ENCODE data around the gene CBX8.

Gene CBX8

DNA sequence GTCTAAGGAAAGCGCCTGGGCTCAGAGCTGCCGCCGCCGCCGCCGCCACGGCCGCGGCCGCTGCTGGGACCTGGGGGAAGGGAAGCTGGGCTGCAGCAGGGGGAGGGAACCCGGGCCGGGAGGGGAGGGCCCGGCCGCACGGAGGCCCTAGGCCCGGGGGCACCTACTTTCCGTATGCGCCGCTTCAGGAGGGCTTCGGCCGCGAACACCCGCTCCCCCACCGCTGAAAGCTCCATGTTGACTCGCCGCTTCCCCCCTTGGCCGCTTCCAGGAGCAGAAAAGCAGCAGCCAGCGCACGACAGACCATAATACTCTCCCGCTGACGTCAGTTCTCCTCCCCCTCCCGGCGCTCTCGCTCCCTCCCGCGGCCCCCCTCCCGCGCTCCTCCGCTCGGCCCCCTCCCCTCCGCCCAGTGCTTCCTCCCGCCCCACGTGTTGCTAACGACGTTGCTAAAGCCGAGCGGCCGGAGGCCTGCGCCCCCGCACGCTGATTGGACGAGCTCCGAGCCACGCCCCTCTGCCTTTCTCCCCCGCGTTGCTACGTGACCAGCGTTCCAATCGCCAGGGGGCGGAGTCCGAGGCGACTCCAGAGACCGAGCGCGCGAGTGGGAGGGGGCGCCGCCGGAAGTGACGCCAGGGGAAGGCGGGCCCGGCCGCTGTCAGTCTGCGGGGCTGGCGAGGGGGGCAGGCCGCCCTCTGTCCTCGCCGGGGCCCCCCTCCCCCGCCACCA is at the start of gene CBX8:
CBX8 (minus strand) TSS at position 315 of the 729 bp plus-strand sequence; CDS start at position 236, 79 bp downstream.
- peak; percentile 98 to 99 for DNase-seq (ENCODE audit: low read depth in 2 of 2)

DNA sequence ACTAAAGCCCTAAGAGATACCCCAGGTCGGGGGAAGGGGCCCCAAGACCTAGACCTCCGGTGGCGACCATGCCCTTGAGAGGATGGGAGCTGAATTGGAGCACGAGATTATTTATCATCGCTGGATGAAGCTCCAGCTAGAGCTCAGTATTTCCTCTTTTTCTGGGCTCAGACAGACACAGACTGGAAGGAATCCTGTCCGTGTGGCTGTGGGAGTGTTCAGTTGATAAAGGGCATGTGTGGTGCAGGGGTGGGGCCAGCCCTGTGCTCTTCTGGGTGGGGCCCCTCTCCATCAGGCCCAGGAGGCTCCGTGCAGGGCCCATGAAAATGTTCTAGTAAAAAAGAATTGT is 48.7 kb upstream of the CBX8 start:
- no peak for DNase-seq (ENCODE audit: low read depth in 2 of 2)

DNA sequence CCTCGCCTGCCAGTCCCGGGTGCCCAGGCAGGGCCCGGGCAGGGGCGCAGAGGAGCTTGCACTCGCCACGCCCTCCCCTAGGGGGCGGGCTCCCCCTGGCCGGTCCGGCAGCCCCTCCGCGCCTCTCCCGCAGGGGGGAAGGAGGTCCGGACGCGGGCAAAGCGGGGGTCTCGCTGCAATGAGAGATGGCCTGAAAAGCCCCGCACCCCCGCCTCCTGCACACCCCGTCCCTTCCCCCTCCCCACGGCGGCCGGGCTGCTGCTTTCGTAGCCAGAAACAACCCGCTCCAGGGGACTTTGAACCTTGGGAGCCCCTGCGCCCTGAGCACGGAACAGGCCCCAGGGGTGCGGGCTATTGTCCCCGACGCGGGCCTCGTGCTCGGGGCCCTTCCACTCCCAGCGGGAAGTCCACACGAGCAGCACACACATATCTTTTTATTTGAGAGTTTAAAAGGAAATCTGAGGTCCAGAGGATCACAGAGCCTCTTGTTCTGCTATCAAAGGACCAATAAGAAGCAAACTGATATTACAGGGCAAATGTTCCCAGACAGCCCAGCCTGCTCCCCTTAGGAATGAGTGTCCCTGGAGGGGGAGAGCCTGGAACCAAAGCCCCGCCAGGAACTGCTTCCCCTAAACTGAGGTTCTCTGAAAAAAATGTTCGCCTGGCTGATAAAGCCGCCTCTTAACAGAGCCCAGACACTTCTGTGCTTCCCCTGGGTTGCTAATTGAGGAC is 48.2 kb upstream of the CBX8 start:
- DNase-seq (ENCODE audit: low read depth in 2 of 2), result peak in 1 of 2 donors; percentile 34

DNA sequence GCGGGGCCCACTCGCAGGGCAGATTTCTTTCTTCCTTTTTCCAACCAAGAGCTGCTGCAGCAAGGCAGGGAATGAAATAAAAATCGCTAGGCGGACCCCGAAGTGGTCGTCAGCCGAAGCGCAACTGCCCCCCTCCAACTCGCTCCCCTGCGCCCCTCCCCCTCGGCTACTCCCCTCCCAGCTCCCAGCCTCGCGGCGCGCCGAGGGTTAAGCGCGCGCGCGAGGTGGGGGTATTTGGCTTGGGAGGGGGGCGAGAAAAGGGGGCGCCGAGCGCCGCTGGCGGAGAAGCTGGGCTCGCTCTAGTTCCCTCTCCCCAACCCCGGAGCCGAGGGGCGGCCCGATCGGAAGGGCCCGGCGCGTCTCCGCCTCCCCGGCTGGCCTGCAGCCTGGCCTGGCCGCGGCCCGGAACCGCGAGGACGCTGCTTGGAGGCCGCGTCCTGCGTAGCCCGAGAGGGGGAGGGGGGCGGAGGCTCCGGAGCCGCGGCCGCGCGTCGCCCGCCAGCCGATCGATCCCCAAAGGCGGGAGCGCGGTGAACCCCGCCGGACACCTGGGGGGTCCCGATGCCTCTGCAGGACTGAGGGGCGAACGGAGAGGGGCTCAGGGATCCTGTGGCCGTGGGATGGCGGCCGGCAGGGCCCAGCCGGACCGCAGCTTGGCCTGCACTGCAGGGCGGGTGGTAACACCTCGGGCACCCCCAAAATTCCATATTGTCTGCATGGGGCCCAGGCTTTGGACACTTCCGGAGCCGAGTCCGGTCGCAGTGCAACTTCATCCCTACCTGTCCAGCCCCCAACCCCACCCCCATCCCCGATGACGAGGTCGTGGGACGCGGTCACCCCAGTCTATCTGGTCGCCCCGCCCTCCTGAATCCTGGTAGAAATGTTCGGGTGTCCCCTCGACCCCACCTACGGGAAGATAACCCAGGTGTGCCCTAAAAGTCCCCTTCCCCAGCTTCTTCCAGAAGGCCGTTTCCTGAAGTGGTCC is 47.2 kb upstream of the CBX8 start:
- DNase-seq (ENCODE audit: low read depth in 2 of 2), result no peak

DNA sequence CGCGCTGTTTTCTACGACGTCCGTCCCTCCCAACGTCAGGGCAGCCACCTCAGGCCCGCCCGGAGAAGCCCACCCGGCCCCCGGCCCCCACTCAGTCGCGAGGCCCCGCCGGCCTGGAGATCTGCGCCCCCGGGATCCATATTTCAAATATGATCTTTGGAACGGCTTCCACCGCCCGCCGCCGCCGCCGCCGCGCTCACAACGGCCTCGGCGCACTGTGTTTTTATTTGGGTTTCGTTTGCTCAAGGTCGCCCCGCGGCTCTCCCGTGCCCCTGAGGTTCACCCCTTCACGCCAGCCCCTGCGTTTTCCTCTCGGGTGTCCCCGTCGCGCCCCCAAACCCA is 46.6 kb upstream of the CBX8 start:
- no peak for DNase-seq (ENCODE audit: low read depth in 2 of 2)

DNA sequence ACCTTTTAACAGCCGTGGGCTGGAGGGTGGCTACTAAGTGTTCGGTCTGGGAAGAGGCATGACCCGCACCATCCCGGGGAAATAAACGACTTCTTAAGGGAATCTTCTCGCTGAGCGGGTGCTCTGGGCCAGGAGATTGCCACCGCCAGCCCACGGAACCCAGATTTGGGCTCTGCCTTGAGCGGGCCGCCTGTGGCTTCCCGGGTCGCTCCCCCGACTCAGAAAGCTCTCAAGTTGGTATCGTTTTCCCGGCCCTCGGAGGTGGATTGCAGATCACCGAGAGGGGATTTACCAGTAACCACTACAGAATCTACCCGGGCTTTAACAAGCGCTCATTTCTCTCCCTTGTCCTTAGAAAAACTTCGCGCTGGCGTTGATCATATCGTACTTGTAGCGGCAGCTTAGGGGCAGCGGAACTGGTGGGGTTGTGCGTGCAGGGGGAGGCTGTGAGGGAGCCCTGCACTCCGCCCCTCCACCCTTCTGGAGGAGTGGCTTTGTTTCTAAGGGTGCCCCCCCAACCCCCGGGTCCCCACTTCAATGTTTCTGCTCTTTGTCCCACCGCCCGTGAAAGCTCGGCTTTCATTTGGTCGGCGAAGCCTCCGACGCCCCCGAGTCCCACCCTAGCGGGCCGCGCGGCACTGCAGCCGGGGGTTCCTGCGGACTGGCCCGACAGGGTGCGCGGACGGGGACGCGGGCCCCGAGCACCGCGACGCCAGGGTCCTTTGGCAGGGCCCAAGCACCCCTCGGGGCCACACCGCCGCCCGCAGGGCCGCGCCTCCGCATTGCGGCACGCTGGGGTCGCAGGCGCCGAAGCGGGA is 46.0 kb upstream of the CBX8 start:
- DNase-seq (ENCODE audit: low read depth in 2 of 2), result no peak

DNA sequence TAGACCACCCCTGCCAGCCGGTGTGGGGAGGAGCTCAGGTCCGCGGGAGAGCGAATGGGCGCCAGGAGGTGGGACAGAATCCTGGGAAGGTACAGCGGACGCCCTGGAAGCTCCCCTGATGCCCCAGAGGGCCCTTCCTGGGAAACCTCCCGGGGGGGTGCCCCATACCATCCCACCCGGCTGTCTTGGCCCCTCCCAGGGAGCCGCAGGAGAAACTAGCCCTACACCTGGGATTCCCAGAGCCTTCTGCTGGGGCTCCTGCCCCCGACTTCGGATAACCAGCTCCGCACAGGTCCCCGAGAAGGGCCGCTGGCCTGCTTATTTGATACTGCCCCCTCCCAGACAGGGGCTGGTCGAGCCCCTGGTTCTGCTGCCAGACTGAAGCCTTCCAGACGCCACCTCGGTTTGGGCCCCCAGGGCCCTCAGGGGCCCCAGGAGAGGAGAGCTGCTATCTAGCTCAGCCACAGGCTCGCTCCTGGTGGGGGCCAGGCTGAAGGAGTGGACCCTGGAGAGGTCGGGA is 45.3 kb upstream of the CBX8 start:
- DNase-seq (ENCODE audit: low read depth in 2 of 2), result no peak

DNA sequence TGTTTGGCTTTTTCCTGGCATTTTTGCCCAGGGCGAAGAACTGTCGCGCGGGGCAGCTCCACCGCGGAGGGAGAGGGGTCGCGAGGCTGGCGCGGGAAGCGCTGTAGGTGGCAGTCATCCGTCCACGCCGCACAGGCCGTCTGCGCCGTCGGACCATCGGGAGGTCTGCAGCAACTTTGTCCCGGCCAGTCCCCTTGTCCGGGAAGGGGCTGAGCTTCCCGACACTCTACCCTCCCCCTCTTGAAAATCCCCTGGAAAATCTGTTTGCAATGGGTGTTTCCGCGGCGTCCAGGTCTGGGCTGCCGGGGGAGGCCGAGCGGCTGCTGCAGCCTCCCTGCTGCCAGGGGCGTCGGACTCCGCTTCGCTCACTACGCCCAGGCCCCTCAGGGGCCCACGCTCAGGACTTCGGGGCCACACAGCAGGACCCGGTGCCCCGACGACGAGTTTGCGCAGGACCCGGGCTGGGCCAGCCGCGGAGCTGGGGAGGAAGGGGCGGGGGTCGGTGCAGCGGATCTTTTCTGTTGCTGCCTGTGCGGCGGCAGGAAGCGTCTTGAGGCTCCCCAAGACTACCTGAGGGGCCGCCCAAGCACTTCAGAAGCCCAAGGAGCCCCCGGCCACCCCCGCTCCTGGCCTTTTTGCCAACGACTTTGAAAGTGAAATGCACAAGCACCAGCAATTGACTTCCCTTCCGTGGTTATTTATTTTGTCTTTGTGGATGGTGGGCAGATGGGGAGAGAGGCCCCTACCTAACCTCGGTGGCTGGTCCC is 44.7 kb upstream of the CBX8 start:
- no peak for DNase-seq (ENCODE audit: low read depth in 2 of 2)

DNA sequence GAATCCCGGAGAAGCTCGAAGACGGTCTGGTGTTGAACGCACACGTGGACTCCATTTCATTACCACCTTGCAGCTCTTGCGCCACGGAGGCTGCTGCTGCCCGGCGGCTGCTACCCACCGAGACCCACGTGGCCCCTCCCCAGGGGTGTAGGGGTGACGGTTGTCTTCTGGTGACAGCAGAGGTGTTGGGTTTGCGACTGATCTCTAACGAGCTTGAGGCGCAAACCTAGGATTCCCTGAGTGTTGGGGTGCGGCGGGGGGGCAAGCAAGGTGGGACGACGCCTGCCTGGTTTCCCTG is 44.1 kb upstream of the CBX8 start:
- DNase-seq (ENCODE audit: low read depth in 2 of 2), result no peak

DNA sequence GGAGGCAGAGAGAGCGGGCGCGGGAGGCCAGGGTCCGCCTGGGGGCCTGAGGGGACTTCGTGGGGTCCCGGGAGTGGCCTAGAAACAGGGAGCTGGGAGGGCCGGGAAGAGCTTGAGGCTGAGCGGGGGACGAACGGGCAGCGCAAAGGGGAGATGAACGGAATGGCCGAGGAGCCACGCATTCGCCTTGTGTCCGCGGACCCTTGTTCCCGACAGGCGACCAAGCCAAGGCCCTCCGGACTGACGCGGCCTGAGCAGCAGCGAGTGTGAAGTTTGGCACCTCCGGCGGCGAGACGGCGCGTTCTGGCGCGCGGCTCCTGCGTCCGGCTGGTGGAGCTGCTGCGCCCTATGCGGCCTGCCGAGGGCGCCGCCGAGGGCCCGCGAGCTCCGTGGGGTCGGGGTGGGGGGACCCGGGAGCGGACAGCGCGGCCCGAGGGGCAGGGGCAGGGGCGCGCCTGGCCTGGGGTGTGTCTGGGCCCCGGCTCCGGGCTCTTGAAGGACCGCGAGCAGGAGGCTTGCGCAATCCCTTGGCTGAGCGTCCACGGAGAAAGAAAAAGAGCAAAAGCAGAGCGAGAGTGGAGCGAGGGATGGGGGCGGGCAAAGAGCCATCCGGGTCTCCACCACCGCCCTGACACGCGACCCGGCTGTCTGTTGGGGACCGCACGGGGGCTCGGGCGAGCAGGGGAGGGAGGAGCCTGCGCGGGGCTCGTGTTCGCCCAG is 43.6 kb upstream of the CBX8 start:
- no peak for DNase-seq (ENCODE audit: low read depth in 2 of 2)

DNA sequence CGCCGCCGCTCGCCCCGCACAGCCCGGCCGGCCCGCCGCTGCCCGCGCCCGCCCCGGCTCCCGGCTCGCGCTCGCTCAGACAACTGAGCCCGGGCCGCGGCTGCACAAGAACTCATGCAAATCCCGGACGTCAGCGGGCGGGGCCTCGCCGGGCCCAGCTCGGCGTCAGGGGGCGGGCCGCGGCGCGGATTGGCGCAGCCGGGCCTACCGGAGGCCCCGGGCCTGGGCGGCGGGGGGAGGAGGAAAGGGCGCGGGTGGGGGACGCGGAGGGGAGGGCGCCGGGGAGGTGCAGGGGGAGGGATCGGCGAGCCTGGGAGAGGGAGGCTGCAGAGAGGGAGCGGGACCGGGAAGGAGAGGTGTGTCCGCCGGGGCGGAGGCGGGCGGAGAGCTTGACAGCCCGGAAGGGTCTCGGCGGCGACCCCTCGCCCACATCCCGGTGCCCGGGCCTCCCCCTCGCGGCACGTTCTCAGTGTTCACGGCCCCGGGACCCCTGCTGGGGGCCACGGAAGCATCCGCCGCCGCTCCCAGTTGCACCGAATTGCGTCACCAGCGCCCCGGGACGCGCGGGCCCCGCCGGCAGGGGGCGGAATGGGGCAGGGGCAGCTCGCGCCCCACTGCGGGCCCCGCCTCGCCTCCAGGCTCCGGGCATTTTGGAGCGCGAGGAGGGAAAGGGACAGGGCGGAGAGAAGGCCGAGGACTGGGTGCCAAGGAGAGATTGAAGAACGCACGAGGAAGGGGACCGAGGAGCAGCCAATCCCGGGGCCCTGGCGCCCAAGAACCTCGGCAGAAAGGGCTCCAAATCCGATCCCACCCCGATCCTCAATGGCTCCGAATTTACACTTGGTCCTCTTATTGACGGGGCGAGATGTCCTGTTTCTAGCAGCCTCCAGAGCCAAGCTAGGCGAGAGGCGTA is 42.7 kb upstream of the CBX8 start, which contains the start of gene CBX4:
CBX4 (minus strand) TSS at position 85 of the 913 bp plus-strand sequence. CDS start 189 bp downstream, outside the sequence.
- DNase-seq (ENCODE audit: low read depth in 2 of 2), result peak; percentile 73 to 90

DNA sequence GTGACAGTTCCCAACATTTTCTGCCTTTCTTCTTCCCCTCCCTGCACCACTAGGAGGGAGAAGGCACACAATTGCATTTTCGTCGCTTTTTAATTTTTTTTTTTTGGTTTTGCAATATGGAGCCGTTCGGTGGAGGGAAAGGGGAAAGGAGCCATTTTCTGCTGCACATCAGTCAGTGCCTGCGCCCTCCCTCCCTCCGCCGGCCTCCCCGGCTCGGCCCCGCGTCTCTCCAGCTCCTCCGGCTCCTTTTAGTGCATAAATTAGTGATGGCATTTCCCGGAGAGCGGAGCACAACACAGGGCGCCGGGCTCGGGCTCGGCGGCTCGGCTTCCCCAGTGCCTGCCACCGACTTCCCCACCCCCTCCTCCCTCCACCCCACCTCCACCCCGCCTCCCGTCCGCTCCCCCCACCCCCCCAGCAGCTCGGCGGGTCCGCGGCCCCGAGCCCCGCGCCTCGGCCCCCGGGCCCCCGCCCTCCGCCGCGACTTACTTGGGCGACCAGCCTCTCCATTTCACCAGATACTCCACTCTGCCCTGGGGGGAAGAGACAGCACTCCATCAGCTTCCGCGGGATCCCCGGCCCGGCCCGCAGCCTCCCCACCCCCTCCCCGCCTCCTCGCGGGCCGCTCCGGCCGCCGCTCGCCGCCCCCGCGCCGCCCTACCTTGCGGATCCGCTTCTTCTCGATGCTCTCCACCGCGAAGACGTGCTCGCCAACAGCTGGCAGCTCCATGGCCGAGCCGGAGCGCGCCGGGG is 41.8 kb upstream of the CBX8 start:
- peak in 1 of 2 donors; percentile 53 for DNase-seq (ENCODE audit: low read depth in 2 of 2)

DNA sequence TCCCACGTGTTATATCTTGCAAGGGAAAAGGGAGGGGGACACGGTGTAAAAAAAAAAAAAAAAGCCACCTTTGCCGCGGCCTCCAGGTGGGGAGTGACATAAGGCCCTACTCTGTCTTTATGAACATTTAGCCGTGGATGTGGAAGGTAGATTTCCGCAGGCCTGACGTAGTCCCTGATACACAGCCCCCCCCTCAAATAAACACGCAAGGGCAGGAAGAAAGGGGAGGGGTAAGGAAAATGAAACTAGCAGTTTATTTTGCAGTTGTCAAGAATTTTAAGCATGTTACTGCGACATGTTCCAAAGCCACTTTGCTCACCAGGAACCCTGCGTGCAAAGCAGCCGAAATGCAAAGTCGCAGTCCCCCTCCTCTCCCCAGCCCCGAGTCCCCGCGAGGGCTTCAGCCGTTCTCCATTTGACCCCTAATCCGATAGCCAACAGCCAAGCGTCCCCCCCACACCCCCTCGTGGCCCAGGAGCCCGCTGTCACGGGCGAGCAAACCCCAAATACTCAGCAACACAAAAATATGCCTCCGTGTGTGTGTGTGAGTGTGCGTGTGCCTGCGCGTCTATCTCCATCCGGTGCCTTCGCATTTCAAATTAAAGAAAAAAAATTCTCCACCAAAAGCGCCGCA is 41.1 kb upstream of the CBX8 start:
- no peak for DNase-seq (ENCODE audit: low read depth in 2 of 2)

DNA sequence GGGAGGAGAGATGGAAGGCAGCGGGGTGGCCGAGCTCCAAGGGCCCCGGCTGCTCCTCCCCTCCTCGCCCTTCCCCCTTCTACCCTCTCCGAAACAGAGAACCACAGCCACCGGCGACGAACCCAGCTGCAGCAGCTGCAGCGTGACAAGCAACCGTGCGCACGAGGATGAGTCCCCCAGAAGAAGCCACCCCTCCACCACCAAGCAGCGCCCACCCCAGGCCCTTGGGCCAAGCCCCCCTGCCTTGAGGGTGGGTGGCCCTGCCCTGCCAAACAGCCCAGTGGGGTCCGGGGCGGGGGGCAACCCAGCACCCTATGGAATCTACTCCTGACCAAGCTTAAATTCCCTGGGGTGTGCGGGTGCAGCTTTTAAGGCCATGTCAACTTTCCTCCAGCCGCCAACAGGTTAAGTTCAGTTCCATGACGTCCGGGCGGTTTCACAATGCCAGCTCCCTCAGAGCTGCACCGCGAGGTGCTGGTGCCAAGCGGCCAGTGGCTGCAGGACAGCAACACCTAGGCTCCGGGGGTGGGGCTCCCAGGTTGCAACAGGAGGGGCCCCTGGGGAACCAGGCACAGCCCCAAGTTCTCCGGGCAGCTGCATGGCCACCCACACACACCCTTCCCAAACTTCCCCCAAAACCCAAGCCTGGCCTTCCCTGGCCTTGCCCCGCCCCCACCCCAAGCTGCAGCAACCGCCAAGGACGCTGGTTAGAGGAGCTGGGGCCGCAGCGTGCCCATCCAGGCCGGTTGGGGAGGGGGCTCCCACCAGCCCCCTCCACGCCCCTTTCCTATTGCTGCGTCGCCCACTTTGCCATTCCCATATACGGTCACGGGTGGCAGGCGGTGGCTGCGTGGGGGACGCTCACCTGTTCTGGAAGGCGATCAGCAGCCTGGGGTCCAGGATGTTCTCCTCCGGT is 40.4 kb upstream of the CBX8 start:
- peak in 1 of 2 donors; percentile 36 for DNase-seq (ENCODE audit: low read depth in 2 of 2)

DNA sequence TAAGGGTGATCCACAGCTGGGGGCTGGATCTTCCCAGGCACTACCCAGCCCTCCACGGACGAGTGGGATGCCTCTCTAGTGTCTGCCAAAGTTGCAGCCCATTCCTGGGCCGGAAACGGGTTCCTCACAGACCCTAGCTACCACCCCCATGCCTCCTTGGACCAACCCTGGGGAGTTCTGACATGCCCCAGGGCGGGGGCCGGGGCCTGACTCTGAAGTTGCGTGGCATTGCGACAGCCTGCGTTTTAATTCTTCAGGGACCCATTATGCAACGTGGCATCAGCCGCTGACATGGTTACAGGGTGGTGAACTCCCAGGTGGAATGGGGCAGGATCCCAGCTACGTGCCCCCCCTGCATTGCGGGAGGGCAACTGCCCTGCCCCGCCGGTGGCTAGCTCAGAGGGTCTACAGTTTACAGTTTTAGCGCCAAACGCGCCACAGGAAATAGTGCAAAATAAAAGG is 39.7 kb upstream of the CBX8 start:
- no peak for DNase-seq (ENCODE audit: low read depth in 2 of 2)

DNA sequence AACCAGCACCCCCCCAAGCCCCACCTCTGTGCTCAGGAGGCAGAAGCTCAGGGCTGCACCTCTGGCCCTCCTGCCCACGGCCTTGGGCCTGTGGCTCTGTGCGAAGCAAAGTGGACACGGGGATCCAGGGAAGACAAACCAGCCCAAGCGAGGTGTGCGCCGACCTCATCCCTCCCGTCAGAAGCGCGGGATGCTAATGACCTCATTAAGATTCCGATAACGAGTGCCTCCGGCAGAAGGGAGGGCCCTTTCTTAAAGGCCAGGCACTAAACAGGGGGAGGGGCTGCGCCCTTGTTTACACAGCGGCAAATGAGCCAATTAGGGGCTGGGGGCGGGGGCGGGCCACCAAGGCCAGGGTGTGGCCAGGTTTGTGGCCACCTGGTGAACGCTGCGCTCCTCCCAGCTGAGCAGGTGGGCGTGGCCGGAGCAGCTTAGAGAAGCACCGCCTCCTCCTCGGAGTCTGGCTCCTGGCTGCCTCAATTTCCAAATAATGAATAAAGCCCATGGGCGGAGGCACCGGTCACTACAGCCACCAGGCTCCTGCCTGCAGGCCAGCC is 39.2 kb upstream of the CBX8 start:
- DNase-seq (ENCODE audit: low read depth in 2 of 2), result no peak
